Measurements from ENCODE around the gene ARHGDIA. TPM values are rescaled to one million over a fixed set of nuclear protein-coding genes. Genes with fewer than 3 reads are reported as not detected.

Gene ARHGDIA
- total and polyA plus RNA-seq, 2 experiments from 2014 or later = 80.7 to 295 TPM

GRCh38 chr17:81843713-81844326 is 27.3 kb downstream of the ARHGDIA start:
- Histone ChIP-seq H3K9me3 (ENCODE audit: low read depth) (no peaks in the 10 kb centered on the region), H3K9me2 (replicated peaks; ENCODE audit: insufficient read depth) (no peaks in the 10 kb centered on the region), H3K4me3 (no peak overlapping the region), H2AFZ (no peak overlapping the region), H4K20me1 (ENCODE audit: insufficient read depth, poor library complexity, severe bottlenecking) (no peaks in the 10 kb centered on the region), H3K79me2 (no peaks in the 10 kb centered on the region), H3K36me3 (replicated peaks; ENCODE audit: insufficient read depth, low read depth) (no peaks in the 10 kb centered on the region), H3K4me2 (no peak overlapping the region), H3K27me3 (no peaks in the 10 kb centered on the region), H3K4me1 (ENCODE audit: insufficient read depth) (no peaks in the 10 kb centered on the region), H3K27ac (no peak overlapping the region)
- no peak for DNase-seq (ENCODE audit: low spot score)
- TF ChIP-seq CTCF (IDR thresholded peaks at IDR 0.05; ENCODE audit: poor library complexity) = no peak
- TF ChIP-seq EZH2 (IDR thresholded peaks at IDR 0.05; ENCODE audit: borderline replicate concordance) = no peak
- TF ChIP-seq EZH2phosphoT487 (IDR thresholded peaks at IDR 0.05; ENCODE audit: low read depth, severe bottlenecking, unreplicated experiment) = no peak
- 98% methylated on average over 30 of the region's 30 CpGs for whole genome bisulfite sequencing (ENCODE audit: low lambda C conversion rate, missing lambda C conversion rate)

GRCh38 chr17:81842725-81843504 is 28.2 kb downstream of the ARHGDIA start:
- H3K27ac ChIP-seq = no peak overlapping the region

GRCh38 chr17:81842378-81842724 is 28.8 kb downstream of the ARHGDIA start:
- H2AFZ ChIP-seq = no peak overlapping the region
- H3K4me1 ChIP-seq (ENCODE audit: insufficient read depth) = no peaks in the 10 kb centered on the region
- DNase-seq (ENCODE audit: low spot score) = no peak
- no peak overlapping the region for H3K4me2 ChIP-seq
- no peaks in the 10 kb centered on the region for H4K20me1 ChIP-seq (ENCODE audit: insufficient read depth, poor library complexity, severe bottlenecking)
- H3K9me2 ChIP-seq (replicated peaks; ENCODE audit: insufficient read depth) = no peaks in the 10 kb centered on the region
- H3K27ac ChIP-seq = no peak overlapping the region
- TF ChIP-seq EZH2phosphoT487 (IDR thresholded peaks at IDR 0.05; ENCODE audit: low read depth, severe bottlenecking, unreplicated experiment) = no peak
- no peak for TF ChIP-seq EZH2 (IDR thresholded peaks at IDR 0.05; ENCODE audit: borderline replicate concordance)
- no peak for TF ChIP-seq CTCF (IDR thresholded peaks at IDR 0.05; ENCODE audit: poor library complexity)
- WGBS (ENCODE audit: low lambda C conversion rate, missing lambda C conversion rate) = 95% methylated on average over 11 of the region's 11 CpGs
- no peaks in the 10 kb centered on the region for H3K27me3 ChIP-seq
- H3K4me3 ChIP-seq = no peak overlapping the region
- H3K36me3 ChIP-seq (replicated peaks; ENCODE audit: insufficient read depth, low read depth) = no peaks in the 10 kb centered on the region
- H3K9me3 ChIP-seq (ENCODE audit: low read depth) = no peaks in the 10 kb centered on the region
- H3K79me2 ChIP-seq = no peaks in the 10 kb centered on the region

More at GRCh38 chr17:81842725-81843504, 28.2 kb downstream of the ARHGDIA start:
- TF ChIP-seq EZH2phosphoT487 (IDR thresholded peaks at IDR 0.05; ENCODE audit: low read depth, severe bottlenecking, unreplicated experiment) = no peak
- TF ChIP-seq CTCF (IDR thresholded peaks at IDR 0.05; ENCODE audit: poor library complexity) = no peak
- no peak for TF ChIP-seq EZH2 (IDR thresholded peaks at IDR 0.05; ENCODE audit: borderline replicate concordance)
- no peaks in the 10 kb centered on the region for H3K9me3 ChIP-seq (ENCODE audit: low read depth)
- no peak overlapping the region for H3K4me2 ChIP-seq
- WGBS (ENCODE audit: low lambda C conversion rate, missing lambda C conversion rate) = 89% methylated on average over 21 of the region's 21 CpGs
- no peaks in the 10 kb centered on the region for H3K79me2 ChIP-seq
- no peak overlapping the region for H2AFZ ChIP-seq
- H3K4me1 ChIP-seq (ENCODE audit: insufficient read depth) = no peaks in the 10 kb centered on the region
- H3K4me3 ChIP-seq = no peak overlapping the region
- H3K36me3 ChIP-seq (replicated peaks; ENCODE audit: insufficient read depth, low read depth) = no peaks in the 10 kb centered on the region
- H4K20me1 ChIP-seq (ENCODE audit: insufficient read depth, poor library complexity, severe bottlenecking) = no peaks in the 10 kb centered on the region
- H3K9me2 ChIP-seq (replicated peaks; ENCODE audit: insufficient read depth) = no peaks in the 10 kb centered on the region
- no peak for DNase-seq (ENCODE audit: low spot score)
- H3K27me3 ChIP-seq = no peaks in the 10 kb centered on the region

Data from hepatocyte (in vitro differentiated cells).